SK-N-SH (cell line): Measurements from ENCODE around the gene STK40.

Source experiments
- EP300 ChIP-seq, 2 experiments: IDR thresholded peaks; 2 replicates each; pipeline versions ENCODE4 v1.4.0 to v1.6.1; 2012; ENCODE audit warnings: borderline replicate concordance in 1 of 2, low read depth in 1 of 2, low read length in 1 of 2
- EZH2phosphoT487 ChIP-seq: fragments of 200-600 bp; sonication (generic); IDR thresholded peaks from 2 replicates; pipeline ENCODE4 v1.6.1; 2017; ENCODE audit warnings: low read depth, mixed run types, mild to moderate bottlenecking, antibody characterized with exemption, moderate library complexity, borderline replicate concordance
- TF ChIP-seq, protein P1 (sequence below): fragments of 200-600 bp; sonication (generic); IDR thresholded peaks from 2 replicates; pipeline ENCODE4 v1.6.1; 2017; ENCODE audit warnings: antibody characterized with exemption, mild to moderate bottlenecking, moderate library complexity

DNA sequence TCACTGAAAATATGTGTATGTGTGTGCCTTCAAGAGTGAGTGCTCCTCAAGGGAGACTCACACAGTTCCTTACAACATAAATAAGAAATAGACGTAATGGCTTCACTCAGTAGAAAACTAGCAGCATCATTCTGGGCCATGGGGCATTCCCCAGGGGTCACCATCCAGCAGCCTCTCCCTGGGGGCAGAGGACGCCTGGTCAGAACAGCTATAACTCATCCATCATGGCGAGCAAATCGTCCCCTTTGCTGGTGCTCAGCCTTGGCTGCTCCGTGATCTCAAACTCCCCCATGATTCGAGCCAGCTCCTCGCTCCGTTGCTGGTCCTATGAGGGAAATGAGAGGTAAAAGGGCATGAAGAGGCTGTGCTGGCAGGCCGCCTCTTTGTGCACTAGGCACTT is 32.2 kb upstream of the STK40 start:
- TF ChIP-seq, protein P1, sequence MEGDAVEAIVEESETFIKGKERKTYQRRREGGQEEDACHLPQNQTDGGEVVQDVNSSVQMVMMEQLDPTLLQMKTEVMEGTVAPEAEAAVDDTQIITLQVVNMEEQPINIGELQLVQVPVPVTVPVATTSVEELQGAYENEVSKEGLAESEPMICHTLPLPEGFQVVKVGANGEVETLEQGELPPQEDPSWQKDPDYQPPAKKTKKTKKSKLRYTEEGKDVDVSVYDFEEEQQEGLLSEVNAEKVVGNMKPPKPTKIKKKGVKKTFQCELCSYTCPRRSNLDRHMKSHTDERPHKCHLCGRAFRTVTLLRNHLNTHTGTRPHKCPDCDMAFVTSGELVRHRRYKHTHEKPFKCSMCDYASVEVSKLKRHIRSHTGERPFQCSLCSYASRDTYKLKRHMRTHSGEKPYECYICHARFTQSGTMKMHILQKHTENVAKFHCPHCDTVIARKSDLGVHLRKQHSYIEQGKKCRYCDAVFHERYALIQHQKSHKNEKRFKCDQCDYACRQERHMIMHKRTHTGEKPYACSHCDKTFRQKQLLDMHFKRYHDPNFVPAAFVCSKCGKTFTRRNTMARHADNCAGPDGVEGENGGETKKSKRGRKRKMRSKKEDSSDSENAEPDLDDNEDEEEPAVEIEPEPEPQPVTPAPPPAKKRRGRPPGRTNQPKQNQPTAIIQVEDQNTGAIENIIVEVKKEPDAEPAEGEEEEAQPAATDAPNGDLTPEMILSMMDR: no peak
- TF ChIP-seq EZH2phosphoT487: no peak
- TF ChIP-seq EP300 (IDR thresholded peaks at IDR 0.05; ENCODE audit: borderline replicate concordance in 1 of 2, low read depth in 1 of 2, low read length in 1 of 2): no peak
